Hindlimb muscle (tissue), 1 donor: ENCODE data around the gene LRRN4CL. TPM values are rescaled to one million over a fixed set of nuclear protein-coding genes. Genes with fewer than 3 reads are reported as not detected.
"Not testable (repeated sequence)": the region's sequence is repeated elsewhere in the genome, so short reads cannot be mapped to it uniquely, and the experiment has no call there.

ENCODE experiments used
- DNase-seq: peaks from one replicate; pipeline ENCODE4 v3.0.0-alpha.2; 2013
- polyA plus RNA-seq: library from polyadenylated mRNA; unstranded; fragments of 120-200 nt; gene quantifications from one replicate; pipeline ENCODE4 v1.2.1, GENCODE V29; 2013; ENCODE audit not compliant: insufficient read length

Gene LRRN4CL
- polyA plus RNA-seq, 1 donor = 14.2 TPM

DNA sequence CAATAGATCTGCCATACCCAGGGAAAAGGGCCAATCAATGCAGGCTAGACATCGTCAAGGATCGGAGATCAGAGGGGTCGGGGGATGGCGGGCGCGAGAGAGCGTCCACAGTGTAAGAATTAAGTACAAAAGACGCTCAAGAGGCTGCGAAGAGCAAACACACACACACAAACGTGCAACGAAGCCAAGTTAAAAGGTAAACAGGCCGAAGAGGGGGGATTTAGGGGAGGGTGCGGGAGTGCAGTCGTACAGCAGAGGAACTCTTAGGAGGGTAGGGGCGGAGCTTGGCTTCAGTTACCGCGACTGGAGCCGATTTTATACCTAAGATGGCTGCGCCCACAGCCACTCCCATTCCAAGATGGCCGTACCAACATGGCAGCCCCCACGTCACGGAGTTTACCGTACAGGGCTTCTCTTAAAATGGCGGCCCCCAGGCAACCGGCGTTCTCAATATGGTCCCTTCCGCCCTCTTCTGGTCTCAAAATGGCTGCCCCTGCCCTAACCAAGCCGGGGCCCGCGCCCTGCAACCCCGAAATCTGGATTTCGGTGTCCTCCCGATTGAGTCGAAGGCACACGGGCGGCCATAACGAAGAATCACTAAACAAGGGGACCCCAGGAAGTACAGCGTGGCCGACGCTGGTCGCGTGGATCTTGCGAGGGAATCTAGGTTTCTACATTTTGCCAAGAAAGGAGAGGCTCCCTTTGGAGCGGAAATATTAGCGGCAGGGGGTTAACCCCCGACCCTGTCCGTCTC lies 20.1 kb upstream of the LRRN4CL start:
- peak; percentile 98 for DNase-seq

DNA sequence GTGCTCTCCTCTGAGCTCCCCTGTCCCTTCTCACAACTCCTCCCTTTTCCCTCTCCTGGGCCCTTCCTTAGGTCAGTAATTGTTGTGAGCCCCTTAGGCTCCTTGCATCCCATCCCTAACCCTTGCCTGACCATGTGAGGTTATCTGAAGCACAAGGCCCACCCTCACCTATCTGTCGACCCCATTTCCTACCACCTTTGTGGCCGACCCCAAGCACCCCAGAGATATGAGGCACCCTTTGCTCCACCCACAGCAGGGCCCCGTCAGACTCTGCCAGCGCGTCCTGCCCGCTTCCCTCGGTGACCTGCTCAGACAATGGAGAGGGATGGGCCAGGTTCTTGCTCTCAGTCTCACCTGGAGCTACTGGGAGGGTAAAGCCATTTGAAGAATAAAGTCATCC lies 19.5 kb upstream of the LRRN4CL start:
- DNase-seq = no peak

DNA sequence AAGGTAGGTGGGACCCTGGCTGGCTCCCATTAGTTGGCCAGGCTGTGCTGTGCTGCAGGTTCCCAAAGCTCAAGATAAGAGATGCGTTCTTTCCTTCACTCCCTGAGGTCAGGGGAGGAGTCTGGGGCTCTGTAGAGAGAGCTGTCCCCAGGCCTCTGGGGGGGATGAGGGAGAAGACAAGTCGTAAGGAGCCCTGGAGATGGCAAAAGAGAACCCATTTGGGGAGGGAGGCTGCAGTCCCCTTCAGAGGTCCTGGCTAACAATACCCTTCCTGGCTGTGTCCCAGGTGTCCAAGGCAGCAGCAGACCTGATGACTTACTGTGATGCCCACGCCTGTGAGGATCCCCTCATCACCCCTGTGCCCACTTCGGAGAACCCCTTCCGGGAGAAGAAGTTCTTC lies 19.1 kb upstream of the LRRN4CL start:
- no peak for DNase-seq

DNA sequence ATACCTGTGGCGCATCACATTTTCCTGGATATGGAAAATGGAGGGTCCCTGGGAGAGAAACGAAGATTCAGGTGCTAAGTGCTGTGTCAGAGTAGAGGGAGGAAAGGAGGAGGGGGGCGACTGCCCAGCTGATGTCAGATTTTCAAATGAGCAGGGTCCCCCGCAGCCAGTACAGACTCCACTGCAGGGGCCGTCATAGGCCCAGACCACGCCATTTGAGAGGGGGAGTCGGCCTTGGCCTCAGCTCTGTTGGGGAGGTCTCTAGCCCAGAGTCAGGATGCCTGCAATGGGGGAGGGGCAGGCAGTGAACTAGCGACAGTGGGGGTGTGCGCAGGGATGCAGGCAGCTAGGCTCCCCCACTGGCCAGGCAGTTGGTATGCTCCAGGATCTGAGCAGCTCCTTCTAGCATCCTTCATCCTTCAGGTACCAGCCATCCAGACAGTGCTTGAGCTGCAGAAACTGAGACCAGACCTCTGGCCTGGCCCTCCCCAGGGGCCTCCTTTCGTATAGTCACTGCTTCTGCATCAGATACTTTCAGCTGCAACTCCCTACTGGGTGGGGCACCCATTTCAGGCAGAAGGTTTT lies 18.0 kb upstream of the LRRN4CL start, which contains the start of the genes BSCL2 and GNG3:
Gene BSCL2 (minus strand): TSS at position 148 of the 585 bp plus-strand sequence. CDS start 229 bp downstream, outside the sequence.
Gene GNG3 (plus strand): TSS at position 400 of the 585 bp plus-strand sequence. CDS start 620 bp downstream, outside the sequence.
- DNase-seq = no peak

DNA sequence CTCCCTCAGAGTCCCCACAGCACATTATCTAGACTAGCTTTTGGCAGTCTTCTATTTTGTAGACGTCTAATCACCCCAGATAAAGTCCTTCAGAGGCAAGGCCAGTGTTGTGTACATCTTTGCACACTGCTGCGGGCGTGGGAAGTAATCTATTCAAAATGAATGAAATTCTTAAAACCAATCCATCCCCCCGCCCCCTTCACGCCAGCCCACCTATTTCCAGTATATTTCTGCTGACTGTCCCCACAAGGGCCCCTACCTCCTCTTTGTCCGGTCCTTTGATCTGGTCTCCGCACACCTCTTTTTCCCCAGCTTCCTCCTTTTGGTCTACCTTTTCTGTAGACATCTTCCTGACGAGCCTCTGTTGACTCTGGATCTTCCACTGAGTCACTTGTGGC lies 17.5 kb upstream of the LRRN4CL start:
- no peak for DNase-seq

DNA sequence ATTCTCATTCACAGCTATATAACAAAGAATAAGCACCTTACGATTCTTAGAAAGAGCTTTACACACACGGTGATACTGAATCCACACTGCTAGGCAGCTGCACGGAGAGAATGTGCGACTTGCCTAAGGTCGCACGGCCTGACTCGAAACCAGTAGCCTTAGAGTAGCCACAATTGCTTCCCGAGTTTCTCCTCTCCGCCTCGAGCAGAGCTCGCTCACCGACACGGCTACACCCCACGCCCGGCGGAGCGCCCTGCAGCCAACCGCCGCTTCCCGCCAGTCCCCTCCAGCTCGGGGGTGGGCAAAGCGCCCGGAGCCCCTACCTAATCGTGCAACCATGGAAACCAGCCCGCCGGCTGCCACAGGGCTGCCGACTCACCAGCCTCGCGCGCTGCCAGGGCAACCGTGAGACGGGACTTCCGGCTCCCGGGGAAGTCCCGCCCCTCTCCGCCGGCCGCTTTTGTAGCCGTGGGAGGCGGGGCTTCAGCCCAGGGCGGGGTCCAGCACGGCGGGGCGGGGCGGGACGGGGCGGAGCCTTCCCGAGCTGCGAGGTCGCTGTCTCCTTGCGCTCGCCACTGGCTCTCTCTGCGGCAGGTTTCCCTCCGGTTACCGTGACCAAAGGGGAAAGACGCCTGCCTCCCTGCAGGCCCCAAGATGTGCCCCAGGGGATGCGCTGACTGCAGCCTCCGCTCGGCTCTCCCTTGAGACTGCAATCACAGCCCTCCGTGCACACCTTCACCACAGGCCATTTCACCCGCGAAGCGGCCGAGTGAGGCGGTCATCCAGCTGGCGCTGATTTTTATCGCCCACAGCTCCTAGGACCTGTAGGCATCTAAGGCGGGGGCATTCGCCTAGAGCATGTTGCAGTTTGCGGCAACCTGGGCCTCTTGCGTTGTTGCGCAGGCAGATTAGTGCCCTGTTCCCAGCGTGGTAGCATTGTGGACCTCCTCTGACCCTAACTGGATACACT lies 16.8 kb upstream of the LRRN4CL start:
- peak; percentile 90 for DNase-seq

DNA sequence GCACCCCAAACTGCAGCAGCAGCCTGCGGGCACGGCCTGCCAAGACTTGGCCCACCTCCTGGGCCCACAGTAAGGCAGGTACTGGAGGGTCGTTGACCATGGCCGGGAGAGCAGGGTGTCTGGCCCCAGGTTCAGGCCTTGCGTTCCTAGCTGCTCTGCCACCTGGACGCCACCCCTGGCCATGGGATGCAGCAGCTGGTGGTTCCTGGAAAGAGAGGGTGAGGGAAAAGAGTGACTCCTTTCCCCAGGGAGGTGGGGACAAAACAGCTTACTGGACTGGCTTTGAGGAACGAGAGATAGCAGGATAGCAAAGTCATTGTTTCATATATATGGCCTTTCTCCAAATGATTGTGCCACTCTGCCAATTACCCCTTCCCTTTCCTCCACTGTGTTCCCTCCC lies 16.1 kb upstream of the LRRN4CL start:
- DNase-seq = no peak

DNA sequence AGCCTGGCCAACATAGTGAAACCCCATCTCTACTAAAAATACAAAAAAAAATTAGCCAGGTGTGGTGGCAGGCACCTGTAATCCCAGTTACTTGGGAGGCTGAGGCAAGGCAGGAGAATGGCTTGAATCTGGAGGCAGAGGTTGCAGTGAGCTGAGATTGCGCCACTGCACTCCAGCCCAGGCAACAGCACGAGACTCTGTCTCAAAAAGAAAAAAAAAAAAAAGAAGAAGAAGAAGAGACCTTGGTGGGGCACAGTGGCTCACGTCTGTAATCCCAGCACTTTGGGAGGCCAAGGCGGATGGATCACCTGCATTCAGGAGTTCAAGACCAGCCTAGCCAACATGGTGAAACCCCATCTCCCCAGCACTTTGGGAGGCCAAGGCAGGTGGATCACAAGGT lies 14.6 kb upstream of the LRRN4CL start:
- DNase-seq = not testable (repeated sequence)

DNA sequence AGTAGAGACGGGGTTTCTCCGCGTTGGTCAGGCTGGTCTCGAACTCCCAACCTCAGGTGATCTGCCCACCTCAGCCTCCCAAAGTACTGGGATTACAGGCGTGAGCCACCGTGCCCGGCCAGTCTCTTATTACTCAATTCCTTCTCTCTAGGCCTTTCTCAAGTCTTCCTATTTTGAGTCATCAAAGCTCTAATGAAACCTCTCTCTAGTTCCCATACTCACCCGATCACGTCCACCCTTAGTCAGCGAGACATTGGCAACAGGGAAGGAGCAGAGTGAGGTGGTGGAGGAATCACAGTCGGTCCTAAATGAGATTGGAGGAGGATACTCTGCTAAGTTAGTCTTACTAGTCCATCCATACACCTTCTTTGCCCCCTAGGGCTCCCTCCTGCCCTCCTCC lies 12.9 kb upstream of the LRRN4CL start:
- DNase-seq = no peak

DNA sequence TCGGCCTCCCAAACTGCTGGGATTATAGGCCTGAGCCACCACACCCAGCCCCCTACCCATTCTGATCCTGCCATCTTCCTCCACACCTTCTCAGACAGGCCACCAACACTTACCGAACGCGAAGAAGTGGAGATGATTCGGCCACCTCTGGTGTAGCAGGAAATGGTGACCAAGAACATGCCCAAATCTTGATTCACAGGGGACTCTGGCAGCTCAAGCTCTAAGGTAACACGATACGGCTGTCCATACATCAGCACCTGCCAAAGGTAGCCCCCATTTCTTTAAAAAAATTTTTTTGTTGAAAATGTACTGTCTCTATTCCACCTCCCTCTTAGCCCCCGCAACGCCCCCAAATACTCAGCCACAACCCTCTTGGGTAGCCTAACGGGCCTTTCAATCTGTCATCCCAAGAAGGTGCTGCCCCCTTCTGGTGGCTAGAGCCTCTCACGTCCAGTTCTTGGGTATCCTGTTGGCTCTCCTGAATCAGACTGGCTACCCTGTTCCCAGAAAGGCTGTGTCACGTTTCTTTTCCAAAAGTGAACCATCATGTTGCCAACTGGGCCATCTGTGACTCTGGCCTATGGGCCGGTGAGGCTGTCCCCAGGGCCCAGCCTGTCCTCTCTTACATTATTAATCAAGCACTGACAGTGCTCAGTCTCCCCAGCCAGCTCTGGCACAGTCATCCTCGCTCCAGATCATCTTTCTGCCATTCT lies 5.3 kb upstream of the LRRN4CL start:
- peak; percentile 80 for DNase-seq

DNA sequence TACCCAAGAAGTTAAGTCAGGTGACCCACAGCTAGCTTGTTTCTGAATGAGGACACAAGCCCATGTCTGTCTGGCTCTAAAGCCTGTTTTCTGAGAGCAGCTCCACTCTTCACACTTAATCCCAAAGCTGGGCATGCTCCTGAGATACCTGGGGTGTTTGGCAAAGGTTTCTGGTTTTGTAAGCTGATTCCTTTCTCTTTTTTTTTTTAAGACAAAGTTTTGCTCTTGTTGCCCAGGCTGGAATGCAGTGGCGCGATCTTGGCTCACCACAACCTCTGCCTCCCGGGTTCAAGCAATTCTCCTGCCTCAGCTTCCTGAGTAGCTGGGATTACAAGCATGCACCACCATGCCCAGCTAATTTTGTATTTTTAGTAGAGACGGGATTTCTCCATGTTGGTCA lies 4.3 kb upstream of the LRRN4CL start:
- DNase-seq = not testable (repeated sequence)

DNA sequence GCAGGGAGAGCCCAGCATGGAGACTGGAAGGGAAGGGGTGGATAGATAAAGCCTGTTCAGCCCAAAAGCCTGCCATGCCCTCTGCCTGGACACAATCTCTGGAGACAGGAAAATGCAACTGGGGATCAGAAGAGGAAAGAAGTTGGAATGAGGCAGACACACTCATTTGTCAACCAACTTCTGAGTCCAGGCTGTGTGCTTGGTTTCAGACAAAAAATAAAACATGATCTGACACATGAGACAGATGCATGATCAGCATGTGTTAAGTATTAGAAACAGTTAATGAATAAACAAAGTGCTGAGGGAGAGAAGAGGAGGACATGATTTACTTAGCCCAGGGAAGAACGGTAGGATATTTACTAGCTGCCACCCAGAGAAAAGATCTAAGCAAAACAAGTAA lies 839 bp downstream of the LRRN4CL start:
- no peak for DNase-seq

DNA sequence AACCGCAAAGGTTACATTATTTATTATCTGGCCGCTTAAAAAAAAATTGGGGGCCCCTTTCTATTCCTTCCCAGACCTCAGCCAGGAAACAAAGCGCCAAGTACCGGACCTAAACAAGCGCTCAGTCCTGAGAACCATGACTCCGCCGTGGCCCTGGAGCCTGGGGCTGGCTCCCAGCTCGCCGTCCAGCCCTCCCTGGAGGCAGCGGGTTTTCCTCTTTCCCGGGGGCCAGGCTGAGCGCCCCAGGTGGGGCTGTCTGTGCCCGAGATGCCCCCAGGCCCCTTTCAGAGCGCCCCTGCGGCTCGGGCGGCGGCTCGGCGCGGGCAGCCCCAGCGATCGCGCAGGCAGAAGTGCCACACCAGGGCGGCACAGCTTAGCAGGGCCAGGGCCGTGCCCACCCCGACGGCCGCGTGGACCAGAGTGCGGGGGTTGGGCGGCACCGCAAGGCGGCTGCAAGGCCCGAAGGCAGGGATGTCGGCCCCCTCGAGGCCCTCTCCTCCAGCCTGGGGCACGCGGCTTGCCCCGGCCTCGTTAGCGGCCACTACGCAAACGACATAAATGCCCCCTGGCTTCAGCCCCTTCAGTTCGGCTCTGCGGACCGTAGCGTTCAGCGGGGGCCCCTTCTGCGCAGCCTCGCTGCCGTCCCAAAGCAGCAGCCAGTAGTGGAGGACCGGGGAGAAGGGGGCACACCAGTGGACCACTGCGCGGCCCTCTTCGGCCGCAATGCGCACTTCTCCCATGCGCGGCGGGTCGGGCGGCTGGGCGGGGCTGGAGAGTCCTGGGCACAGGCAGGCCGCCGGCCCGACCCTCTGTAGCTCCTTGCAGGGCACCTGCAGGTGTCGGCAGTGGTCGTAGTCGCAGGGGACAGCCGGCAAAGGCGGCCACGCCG lies 1.6 kb downstream of the LRRN4CL start:
- no peak for DNase-seq

DNA sequence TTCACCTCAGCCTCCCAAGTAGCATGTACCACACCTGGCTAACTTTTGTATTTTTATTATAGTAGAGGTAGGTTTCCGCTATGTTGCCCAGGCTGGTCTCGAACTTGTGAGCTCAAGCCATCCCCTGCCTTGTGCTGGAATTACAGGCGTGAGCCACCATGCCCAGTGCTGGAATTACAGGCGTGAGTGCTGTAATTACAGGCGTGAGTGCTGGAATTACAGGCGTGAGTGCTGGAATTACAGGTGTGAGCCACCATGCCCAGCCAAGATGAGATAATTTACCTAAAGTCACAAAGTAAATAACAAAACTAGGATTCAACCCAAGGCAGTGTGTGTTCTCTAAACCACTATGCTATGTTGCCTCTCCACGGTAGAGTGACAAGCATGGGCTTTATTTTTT lies 6.8 kb downstream of the LRRN4CL start:
- no peak for DNase-seq

DNA sequence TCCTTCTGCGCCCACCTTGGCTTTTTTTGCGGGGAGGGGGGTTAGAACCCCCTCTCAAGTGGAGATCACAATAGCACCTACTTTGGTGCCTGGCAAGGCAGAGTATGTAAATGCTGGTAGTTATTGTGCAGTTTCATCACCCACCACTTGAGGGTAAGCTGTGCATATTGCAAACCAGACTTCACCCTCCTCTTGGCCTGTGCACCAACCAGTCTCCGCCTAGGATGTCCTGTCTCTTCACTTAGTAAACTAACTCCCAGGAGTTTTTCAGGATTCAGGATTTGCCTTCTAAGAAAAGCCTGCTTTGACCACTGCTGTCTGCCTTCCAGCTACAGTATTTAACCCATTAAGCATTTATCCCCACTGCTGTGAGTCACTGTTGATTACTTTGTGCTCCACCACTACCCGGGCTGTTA lies 8.5 kb downstream of the LRRN4CL start:
- no peak for DNase-seq

DNA sequence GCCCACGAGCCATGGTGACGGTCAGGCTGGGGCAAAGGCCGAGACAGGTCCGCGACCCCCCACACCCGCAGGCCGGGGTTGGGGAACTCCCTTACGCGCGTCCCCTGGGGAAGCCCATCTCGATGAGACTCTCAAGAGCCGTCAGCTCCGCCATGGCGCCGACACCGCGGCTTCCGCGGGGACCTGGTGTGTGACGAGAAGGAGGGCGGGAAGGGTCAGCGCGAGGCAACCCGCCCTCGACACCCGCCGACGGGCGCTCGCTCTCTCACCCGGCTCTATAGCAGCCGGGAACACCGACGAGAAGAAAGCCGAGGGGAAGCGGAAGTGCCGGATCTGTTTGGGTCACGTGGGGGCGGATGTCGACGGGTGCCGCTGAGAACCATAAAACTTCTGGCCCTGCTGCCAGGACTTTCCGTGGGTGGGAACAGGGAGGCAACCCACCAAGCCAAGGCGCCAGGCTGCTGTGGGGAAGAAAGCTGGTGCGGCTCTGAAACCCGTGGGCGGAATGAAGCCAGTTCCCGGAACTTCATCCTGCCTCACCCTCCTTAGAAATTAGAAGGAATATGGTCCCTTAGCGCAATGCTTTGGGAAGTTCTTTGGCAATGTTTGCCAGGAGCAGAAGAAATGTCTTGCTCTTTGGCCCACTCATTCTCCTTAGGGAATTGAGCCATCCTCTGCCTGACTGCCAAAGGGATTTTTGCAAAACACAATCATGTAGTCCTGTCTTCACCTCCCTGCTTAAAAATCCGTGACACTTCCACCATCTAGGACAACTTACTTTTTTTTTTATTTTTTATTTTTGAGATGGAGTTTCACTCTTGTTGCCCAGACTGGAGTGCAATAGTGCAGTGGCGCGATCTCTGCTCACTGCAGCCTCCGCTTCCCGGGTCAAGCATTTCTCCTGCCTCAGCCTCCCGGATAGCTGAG lies 10.3 kb downstream of the LRRN4CL start, which contains the start of gene UBXN1:
Gene UBXN1 (minus strand): TSS at position 304 of the 927 bp plus-strand sequence. CDS start 150 bp downstream, at position 154.
- DNase-seq = peak; percentile 93

DNA sequence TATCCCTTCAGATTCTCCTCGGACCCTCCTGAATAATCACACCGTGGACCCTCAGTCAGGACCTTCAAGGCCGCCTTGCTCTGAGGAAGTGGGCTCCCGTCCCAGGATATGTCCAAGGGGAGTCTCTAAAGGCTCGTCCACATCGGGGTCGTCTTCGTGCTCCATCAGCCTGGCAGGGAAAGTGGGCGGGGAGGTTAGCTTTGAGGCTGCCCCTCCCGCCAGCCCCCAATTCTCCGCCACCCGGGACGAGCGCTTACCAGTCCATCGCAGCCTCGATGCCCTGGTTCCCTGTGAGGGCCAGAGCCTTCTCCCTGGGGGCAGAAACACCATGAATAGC lies 10.9 kb downstream of the LRRN4CL start:
- DNase-seq = no peak

DNA sequence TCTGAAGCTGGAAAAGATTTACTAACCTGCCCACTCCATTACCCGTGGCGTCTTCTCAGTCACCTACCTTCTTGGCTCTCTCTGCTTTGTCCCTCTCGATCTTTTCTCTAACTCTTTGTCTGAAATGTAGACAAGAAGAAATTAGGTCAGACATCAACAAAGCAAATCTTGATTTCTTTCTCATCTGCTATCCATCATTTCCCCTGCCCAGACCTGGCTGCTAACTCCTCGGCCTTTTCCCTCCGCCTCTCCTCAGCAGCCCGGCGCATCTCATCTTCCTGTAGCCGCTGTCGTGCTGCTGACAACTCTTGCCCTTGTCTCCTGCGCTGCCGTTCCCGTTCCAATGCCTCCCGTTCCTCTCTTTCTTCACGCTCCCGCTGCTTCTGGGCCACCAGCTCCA lies 11.6 kb downstream of the LRRN4CL start:
- no peak for DNase-seq

DNA sequence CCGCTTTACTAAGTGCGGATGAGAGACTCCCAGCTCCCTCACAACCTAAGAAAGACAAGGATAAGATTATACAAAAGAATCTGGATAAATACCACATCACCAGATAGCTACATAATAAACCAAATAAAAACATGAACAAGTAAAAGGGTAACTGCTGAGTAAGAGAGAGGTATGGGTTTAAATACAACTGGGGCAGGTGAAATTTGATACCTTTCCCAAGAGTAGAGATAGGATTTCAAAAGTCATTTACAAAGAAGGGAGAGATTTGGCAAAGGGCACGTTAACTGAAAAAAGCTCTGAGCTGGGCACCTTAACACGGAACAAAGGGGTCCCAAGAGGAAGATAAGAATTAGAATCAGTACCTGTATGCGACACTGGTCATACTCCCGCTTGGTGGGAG lies 12.2 kb downstream of the LRRN4CL start:
- DNase-seq = no peak

DNA sequence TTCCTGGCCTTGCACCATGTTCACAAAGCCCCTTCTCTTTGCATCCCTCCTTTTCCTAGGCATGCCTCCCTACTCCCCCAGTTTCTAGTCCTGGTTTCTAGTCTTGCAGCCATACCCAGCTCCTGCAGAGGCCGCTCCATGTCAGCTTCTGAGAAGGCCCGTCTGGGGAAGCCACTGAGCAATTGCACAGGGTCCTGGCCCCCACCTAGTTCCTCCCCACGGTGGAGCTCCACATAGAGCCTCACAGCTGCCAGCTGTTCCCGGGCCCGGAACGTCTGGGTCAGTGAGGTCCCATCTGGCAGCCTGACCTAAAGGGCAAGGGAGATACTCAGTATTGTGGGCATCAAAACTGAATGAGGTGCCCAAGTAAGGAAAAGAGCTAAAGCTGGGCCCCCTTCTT lies 12.6 kb downstream of the LRRN4CL start:
- DNase-seq = no peak
